HG03520 (cell line): ENCODE results near the gene ARID4A.
"Not testable (repeated sequence)": the region's sequence is repeated elsewhere in the genome, so short reads cannot be mapped to it uniquely, and the experiment has no call there.

ENCODE experiments used
- ATAC-seq: cut with Tn5 transposase; IDR thresholded peaks from one replicate; pipeline ENCODE4 v1.9.1; 2021; ENCODE audit warnings: mild to moderate bottlenecking, moderate library complexity; ENCODE audit not compliant: unreplicated experiment

ARID4A gene

DNA sequence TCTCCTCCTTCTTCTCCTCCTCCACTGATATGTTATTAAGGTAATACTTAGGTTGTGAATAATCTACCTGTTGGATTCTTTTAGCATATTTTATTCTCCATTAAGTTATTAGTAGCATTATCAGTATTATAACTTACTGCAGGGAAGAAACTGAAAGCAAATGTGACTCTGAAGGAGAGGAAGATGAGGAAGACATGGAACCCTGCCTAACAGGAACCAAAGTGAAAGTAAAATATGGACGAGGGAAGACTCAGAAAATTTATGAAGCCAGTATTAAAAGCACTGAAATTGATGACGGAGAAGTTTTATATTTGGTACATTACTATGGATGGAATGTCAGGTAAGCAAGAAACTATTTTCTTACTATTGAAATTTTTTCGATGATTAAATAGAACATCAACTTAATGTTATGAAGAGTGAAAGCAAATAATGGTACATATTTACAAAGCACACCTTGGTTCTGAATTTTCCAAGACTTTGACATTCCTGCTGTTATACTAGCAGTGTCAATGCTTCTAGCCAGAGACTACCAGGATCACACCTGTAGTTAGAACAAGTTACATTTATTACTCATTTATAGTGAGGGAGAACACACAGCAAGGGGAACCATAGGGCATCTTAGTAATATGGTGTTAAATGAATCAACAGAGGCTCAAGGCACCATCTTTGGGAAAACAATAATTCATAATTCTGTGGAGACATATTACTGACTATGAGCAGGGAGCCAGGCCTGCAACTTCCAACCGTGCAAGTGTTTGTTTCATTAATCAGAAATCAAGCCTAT is 55.4 kb downstream of the ARID4A start:
- ATAC-seq, result no peak

GRCh38 chr14:58354808-58355207 is 56.5 kb downstream of the ARID4A start:
- no peak for ATAC-seq

DNA sequence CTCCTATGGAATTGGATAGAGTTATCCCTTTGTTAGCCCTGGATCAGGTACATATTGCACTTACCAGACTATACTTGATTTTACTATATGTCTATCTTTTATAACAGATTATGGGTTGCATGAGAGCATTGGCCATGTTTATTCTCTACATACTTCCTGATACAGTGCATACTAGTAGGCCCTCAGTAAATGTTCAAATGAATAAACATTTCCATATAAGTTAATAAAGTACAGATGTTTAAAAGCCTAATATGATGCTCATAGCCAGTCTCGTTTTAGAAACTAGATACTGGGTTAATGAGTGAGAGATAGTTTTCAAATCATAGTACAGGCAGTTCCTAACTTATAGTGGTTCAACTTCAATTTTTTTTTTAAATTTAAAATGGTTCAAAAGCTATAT is 57.9 kb downstream of the ARID4A start:
- ATAC-seq, result no peak

DNA sequence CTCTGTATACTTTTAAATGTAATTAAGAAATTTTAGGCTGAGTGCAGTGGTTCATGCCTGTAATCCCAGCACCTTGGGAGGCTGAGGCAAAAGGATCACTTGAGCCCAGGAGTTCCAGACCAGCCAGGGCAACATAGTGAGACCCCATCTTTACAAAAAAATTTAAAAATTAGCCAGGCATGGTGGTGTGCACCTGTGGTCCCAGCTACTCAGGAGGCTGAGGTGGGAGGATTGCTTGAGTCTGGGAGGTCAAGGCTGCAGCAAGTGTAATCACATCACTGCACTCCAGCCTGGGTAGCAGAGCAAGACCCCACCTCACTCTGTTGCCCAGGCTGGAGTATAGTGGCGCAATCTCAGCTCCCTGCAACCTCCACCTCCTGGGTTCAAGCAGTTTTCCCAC is 63.9 kb downstream of the ARID4A start:
- ATAC-seq, result not testable (repeated sequence)

DNA sequence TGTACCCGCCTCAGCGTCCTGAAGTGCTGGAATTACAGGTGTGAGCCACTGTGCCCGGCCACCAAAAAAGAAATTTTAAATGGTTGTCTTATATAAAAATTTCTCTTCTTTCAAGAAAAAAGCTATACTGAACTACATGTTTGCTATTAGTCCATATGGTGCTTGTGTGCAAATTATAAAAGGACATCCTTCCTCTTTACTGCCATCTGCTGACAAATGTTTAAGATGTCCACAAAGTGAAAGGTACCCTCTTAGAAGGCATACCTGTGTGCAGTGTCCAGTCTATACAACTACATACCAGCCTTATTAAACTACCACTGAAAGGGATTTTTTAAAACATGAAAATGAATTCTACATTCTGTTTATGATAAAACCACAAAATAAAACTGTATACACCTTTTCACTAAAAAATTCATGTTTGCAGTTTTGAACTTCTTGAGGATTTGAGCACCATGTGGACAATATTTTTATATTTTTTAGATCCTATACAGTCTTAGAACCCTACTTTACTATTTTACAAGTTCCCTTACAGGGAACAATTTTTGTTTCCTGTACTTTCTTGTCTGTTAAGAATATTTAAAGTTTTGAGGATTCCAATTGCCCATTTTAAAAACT is 64.5 kb downstream of the ARID4A start:
- ATAC-seq, result no peak

GRCh38 chr14:58364316-58364715 is 66.0 kb downstream of the ARID4A start:
- ATAC-seq, result no peak

- ATAC-seq, result no peak
These were observed 68.9 kb downstream of the ARID4A start for GRCh38 chr14:58367296-58367695.

- ATAC-seq, result no peak
These were observed 70.6 kb downstream of the ARID4A start for GRCh38 chr14:58368956-58369355.

GRCh38 chr14:58376791-58377190 is 78.4 kb downstream of the ARID4A start:
- ATAC-seq, result no peak

DNA sequence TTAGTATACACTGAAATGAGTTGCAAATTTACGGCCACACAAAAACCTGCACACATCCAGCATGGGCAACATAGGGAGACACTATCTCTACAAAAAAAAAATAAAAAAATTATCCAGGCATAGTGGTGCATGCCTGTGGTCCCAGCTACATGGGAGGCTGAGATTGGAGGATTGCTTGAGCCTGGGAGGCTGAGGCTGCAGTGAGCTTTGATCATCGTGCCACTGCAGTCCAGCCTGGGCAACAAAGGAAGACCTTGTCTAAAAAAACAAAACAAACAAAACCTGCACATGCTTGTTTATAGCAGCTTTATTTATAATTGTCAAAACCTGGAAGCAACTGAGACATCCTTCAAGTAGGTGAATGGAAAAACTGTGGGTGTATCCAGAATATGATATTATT is 92.5 kb downstream of the ARID4A start:
- ATAC-seq, result no peak

DNA sequence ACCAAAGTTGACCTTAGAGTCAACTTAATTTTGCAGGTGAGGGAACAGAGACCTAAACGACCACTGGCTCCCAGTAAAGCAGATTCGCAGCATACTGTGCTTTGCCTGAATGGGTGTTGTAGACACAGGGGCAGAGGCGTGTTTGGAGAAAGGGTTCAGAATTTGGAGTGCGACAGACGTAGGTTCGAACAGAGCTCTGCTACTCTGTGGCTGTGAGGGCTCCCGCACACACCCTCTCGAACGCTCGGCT is 97.1 kb downstream of the ARID4A start:
- no peak for ATAC-seq

DNA sequence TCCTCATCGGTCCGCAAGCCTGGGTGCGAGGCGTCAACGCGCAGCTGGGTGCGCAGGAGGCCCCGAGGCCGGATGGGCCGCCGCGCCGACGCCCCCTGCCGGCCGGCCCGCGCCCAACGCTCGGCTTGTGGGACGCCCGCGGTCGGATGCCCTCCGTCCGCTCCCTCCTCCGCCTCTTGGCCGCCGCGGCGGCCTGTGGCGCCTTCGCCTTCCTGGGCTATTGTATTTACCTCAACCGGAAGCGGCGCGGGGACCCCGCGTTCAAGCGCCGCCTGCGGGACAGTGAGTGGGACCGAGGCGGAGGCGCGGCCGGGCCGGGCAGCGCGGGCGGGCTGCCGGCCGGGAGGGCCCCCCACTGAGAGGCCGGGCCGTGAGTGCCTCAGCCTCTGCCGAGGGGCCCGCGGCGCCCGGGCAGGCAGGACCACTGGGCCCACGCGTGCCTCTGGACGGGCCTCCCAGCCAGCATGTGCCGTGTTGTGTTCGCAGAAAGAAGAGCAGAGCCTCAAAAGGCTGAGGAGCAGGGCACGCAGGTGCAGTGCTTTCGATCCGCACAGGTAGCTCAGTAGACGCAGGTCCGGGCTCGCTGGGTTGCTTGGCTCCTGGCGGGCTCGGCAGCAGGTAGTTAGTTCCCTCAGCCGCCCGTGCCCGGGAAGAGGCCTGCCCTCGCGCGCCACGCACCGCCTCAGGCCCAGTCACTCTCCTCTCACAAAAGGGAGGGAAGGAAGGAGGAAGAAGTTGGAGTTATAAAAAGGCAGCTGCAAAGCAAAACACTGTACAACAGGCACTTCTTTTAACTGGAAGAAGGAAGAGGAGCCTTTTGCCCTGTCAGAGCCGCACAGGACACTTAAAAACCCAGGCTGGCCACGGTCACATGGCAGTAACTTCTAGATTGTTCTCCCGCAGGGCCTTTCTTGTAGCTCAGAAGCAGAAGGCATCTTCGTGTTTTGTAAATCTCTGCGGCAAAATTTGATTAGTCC is 97.7 kb downstream of the ARID4A start, which contains the start of gene TOMM20L:
TOMM20L (plus strand) TSS at position 119 of the 977 bp plus-strand sequence; CDS start at position 147, 28 bp downstream.
- ATAC-seq, result peak; percentile 88

- ATAC-seq, result no peak
These were observed 98.8 kb downstream of the ARID4A start for GRCh38 chr14:58397156-58397555.

DNA sequence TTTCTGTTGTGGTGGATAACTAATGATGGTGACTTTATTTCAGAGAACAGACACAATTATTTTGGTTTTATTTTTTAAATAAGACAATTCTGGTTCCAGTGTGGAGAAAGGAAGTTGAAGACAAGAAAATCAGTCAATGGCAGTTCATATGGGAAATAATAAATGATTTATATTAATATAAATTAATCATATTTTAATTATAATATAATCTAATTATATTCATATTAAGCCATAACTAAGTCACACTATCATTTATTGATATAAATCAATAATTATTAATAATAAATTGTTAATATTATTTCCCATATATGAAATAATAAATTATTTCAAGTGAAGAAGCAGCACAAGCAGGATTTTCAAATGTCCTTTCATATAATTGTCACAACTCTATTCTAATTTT is 100.1 kb downstream of the ARID4A start:
- ATAC-seq, result no peak

DNA sequence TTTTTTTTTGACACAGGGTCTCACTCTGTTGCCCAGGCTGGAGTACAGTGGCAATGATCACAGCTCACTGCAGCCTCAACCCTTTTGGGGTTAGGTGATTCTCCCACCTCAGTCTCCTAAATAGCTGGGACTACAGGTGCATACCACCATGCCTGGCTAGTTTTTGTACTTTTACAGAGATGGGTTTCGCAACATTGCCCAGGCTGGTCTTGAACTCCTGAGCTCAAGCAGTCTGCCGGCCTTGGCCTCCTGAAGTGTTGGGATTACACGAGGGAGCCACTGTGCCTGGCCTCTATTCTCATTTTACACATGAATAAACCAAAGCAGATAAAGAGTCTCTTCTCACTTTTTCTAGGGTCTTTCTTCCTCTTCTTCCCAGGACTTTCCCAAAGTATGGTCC is 100.5 kb downstream of the ARID4A start:
- no peak for ATAC-seq

DNA sequence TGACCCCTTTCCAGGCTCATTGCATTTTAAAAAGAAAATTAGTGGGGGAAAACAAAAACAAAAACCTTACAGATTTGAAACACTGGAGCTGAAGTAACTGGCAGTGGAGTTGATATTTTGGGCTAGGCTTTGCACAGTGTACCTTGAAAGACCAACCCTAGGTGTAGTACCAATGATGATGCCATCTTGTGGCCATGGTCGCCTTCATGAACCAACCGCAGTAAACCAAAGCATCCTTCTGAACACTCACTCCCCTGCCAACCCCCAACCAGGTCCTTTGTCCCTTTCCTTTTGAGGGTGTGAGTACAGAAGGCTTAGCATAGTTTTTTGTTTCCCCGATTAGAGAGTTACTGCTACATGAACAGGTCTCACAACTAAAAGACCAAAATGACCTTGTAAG is 103.2 kb downstream of the ARID4A start:
- ATAC-seq, result no peak

- no peak for ATAC-seq
These were observed 110.4 kb downstream of the ARID4A start for GRCh38 chr14:58408681-58409215.

GRCh38 chr14:58414845-58415244 is 116.5 kb downstream of the ARID4A start:
- ATAC-seq, result no peak

- no peak for ATAC-seq
These were observed 117.5 kb downstream of the ARID4A start for GRCh38 chr14:58415636-58416547.

GRCh38 chr14:58416934-58417333 is 118.6 kb downstream of the ARID4A start:
- ATAC-seq, result not testable (repeated sequence)
